BLaER1 treated with 17β-estradiol and CSF1 and Interleukin-3, amounts not matched to agents 10 nM and 100 nM (cell line): ENCODE results near the gene SEPTIN5.
A peak's percentile ranks its signal among the peaks of the same experiment; 100 is the strongest.
"Not testable (repeated sequence)": the region's sequence is repeated elsewhere in the genome, so short reads cannot be mapped to it uniquely, and the experiment has no call there.

Source experiments
- H3K27ac ChIP-seq, 11 experiments: shearing (Covaris generic); formaldehyde crosslinking; 2 replicates each; pipeline ENCODE4 v1.8.1; 2022
- H3K27me3 ChIP-seq, 11 experiments: shearing (Covaris generic); formaldehyde crosslinking; 2 replicates each; pipeline ENCODE4 v1.8.1; 2022
- H3K36me3 ChIP-seq, 11 experiments: shearing (Covaris generic); formaldehyde crosslinking; 2 replicates each; pipeline ENCODE4 v1.8.1; 2022
- H3K4me1 ChIP-seq, 10 experiments: shearing (Covaris generic); formaldehyde crosslinking; 2 replicates each; pipeline ENCODE4 v1.8.1; 2022
- H3K4me2 ChIP-seq, 11 experiments: shearing (Covaris generic); formaldehyde crosslinking; 2 replicates each; pipeline ENCODE4 v1.8.1; 2022
- H3K4me3 ChIP-seq, 10 experiments: shearing (Covaris generic); formaldehyde crosslinking; 2 replicates each; pipeline ENCODE4 v1.8.1; 2022
- H3K9ac ChIP-seq, 11 experiments: shearing (Covaris generic); formaldehyde crosslinking; 2 replicates each; pipeline ENCODE4 v1.8.1; 2022
- H3K9me3 ChIP-seq, 11 experiments: shearing (Covaris generic); formaldehyde crosslinking; replicated peaks in 1 of 11; 2 replicates each; pipeline ENCODE4 v1.8.1; 2022
- H4K20me1 ChIP-seq, 11 experiments: shearing (Covaris generic); formaldehyde crosslinking; 2 replicates each; pipeline ENCODE4 v1.8.1; 2022
- Cebpa-rat ChIP-seq, 11 experiments: shearing (Covaris generic); IDR thresholded peaks; 2 replicates each; pipeline ENCODE4 v1.8.1; 2022

SEPTIN5 gene

DNA sequence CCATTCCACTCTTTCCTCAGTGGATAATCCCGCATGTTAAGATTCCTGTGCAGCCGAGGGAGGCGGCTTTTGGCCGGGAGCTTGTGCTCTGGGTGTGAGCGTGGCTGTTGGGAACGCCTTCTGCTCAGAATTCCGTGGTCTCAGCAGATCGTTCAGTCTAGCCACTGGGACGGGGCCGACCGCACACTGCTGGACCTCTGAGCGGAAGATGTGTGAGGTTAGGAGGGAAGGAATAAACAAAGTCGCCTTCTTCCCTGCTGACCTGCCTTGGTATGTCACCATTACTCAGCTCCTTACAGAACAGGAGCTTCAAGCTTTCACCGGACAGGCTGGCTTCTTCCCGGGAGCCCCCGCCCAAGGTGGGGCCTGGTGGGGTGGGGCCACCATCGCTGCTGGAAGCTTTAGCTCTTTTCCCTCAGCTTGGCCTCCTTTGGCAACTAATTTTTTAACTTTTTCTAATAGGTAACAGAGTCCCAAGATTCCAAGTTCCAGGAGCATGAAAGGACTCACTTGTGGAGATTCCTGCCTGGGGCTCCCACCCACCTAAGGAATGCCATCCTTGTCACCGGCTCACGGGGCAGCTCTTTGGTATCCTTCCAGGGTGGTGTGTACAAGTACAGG, 22.5 kb upstream of the SEPTIN5 start:
- no peak overlapping the region for H3K4me3 ChIP-seq
- H3K9me3 ChIP-seq, result no peaks in the 10 kb centered on the region
- no peak for TF ChIP-seq Cebpa-rat (IDR thresholded peaks at IDR 0.05)
- H4K20me1 ChIP-seq, result no peaks in the 10 kb centered on the region
- no peaks in the 10 kb centered on the region for H3K27me3 ChIP-seq
- H3K9ac ChIP-seq, result no peak overlapping the region
- H3K36me3 ChIP-seq, result no peaks in the 10 kb centered on the region
- H3K4me1 ChIP-seq, result no peaks in the 10 kb centered on the region; a peak in 1 of 20 replicates
- H3K27ac ChIP-seq, result no peak overlapping the region
- no peak overlapping the region for H3K4me2 ChIP-seq

DNA sequence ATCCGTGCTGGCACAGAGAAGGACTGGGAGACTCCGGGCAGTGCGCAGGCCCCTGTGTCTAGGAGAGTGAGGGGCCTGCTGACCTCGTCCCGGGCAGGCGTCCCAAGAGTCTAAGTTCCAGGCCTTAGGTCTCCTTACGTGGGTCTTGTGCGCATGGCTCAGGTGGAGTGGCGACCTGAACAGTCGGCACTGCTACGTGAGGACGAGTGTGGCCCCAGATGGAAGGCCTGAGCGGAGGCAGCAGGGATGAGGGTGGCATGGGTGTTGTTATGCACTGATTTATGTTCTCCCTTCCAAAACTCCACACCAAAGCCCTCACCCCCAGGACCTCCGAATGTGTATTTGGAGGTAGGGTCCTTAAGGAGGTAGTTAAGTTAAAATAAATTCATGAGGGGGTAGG, 20.7 kb upstream of the SEPTIN5 start:
- Histone ChIP-seq H3K9ac (no peak overlapping the region), H3K9me3 (no peaks in the 10 kb centered on the region), H3K27ac (no peak overlapping the region), H3K4me3 (no peak overlapping the region), H4K20me1 (no peaks in the 10 kb centered on the region), H3K36me3 (no peaks in the 10 kb centered on the region), H3K4me2 (no peak overlapping the region), H3K4me1 (no peaks in the 10 kb centered on the region; a peak in 1 of 20 replicates), H3K27me3 (no peaks in the 10 kb centered on the region)
- TF ChIP-seq Cebpa-rat (IDR thresholded peaks at IDR 0.05), result no peak

DNA sequence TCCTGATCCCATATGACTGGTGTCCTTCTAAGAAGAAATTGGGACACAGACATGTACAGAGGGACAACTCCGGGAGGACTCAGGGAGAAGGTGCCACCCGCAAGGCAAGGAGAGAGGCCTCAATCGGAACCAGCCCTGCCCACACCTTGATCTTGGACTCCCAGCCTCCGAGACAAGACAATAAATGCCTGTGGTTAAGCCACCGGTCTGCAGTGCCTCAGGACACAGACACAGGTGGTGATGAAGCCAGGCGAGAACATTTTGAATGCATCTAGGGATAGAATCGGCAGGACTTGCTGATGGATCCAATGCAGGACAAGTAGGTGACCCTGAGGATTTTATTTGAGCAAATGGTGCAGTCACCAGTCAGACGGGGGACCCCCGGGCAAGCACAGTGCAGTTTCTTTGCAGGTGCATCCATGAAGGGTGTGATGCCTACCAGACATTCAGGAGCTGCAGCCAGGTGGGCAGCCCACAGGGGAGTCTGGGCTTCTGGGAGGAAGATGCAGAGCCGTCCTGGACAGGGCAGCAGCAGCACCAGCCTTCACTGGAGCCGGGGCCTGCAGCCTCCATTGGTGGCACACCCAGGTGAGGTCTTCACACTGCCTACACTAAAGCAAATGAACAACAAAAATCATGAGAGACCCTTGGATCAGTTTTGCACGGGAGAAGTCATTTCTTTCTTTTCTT, 20.2 kb upstream of the SEPTIN5 start:
- Histone ChIP-seq H3K4me1 (no peaks in the 10 kb centered on the region; a peak in 1 of 20 replicates), H3K9me3 (no peaks in the 10 kb centered on the region), H3K4me3 (no peak overlapping the region), H3K9ac (no peak overlapping the region), H4K20me1 (no peaks in the 10 kb centered on the region), H3K4me2 (no peak overlapping the region), H3K36me3 (no peaks in the 10 kb centered on the region), H3K27ac (no peak overlapping the region), H3K27me3 (no peaks in the 10 kb centered on the region)
- TF ChIP-seq Cebpa-rat (IDR thresholded peaks at IDR 0.05), result no peak

DNA sequence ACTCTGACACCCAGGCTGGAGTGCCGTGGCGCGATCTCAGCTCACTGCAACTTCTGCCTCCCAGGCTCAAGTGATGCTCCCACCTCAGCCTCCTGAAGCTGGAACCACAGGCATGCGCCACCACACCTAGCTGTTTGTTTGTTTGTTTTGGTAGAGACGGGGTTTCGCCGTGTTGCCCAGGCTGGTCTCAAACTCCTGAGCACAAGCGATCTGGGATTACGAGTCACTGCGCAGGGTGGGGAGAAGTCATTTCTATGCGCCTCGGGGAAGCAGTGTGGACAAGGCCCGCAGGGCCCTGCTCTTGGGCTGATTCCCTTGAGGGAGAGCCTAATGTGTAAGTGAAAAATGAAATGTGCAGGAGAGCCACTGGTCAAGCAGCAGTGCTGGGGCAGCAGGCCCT, 19.6 kb upstream of the SEPTIN5 start:
- Histone ChIP-seq H3K9ac (no peak overlapping the region), H3K9me3 (no peaks in the 10 kb centered on the region), H3K27me3 (no peaks in the 10 kb centered on the region), H4K20me1 (no peaks in the 10 kb centered on the region), H3K36me3 (no peaks in the 10 kb centered on the region), H3K27ac (no peak overlapping the region), H3K4me3 (no peak overlapping the region), H3K4me1 (no peaks in the 10 kb centered on the region; a peak in 1 of 20 replicates), H3K4me2 (no peak overlapping the region)
- no peak for TF ChIP-seq Cebpa-rat (IDR thresholded peaks at IDR 0.05)

DNA sequence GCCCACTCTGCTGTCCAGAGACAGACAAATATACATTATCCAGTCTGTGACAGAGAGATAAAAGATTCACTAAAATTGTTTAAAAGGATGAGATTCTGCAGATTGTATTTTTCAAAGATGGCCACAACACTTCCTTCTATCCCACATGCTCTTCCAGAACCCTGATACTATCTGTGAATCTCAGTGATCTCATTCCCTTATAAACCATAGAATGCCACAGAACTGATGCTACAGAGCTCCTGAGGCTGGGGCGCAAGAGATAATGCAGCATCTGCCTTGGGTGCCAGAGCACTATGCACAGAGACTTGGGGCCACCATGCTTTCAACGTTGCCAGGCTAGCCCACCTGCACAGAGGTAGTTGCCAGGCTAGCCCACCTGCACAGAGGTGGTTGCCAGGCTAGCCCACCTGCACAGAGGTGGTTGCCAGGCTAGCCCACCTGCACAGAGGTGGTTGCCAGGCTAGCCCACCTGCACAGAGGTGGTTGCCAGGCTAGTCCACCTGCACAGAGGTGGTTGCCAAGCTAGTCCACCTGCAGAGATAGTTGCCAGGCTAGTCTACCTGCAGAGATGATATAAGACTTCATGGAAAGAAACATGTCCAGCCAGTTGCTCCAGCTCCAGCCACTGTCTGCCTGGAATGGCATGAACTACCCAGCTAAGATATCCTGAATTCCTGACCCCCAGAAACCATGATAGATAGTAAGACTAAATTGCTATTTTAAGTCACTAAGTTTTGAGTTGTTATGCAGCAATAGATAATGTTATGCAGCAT, 17.6 kb upstream of the SEPTIN5 start:
- Histone ChIP-seq H3K36me3 (no peaks in the 10 kb centered on the region), H3K9ac (no peak overlapping the region), H3K27me3 (no peaks in the 10 kb centered on the region), H3K4me3 (no peak overlapping the region), H3K9me3 (no peaks in the 10 kb centered on the region), H3K4me1 (peaks cover 0 to 14% (median 9%) of the 10 kb centered on the region in 10 experiments; a peak in 11 of 20 replicates), H4K20me1 (no peaks in the 10 kb centered on the region), H3K27ac (no peak overlapping the region), H3K4me2 (no peak overlapping the region)
- no peak for TF ChIP-seq Cebpa-rat (IDR thresholded peaks at IDR 0.05)

DNA sequence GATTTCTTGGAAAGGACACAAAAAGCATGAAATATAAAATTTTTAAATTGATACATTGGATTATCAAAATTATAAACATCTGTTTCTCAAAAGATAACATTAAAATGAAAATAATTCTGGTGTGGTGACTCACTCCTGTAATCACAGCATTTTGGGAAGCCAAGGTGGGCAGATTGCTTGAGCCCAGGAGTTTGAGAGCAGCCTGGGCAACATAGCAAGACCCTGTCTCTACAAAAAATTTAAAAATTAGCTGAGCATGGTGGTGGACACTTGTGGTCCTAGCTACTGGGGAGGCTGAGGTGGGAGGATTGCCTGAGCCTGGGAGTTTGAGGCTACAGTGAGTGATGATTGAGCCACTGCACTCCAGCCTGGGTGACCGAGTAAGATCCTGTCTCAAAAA, 16.4 kb upstream of the SEPTIN5 start:
- not testable (repeated sequence) for H3K9me3 ChIP-seq, H3K9ac ChIP-seq, H3K27ac ChIP-seq, H3K4me2 ChIP-seq, H4K20me1 ChIP-seq, H3K36me3 ChIP-seq, H3K4me3 ChIP-seq, H3K27me3 ChIP-seq
- H3K4me1 ChIP-seq, result peaks cover 0 to 14% (median 9%) of the 10 kb centered on the region in 10 experiments; a peak in 11 of 20 replicates

DNA sequence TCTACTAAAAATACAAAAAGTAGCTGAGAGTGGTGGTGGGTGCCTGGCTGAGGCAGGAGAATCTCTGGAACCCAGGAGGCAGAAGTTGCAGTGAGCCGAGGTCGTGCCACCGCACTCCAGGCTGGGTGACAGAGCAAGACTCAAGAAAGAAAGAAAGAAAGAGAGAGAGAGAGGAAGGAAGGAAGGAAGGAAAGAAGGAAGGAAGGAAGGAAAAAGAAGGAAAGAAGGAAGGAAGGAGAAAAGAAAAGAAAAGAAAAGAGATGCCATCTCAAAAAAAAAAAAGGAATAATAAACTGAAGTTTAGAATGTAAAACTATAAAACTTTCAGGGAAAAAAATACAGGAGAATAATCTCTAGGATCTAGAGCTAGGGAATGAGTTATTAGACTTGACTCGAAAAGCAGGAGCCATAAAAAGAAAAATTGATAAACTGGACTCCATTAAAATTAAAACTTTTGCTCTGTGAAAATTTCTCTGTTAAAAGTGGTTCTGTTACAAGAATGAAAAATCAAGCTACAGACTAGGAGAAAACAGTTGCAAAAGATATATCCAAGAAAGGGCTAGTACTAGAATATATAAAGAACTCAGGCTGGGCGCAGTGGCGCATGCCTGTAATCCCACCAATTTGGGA, 13.4 kb upstream of the SEPTIN5 start:
- Histone ChIP-seq H3K9ac (no peak overlapping the region; a peak in 1 of 22 replicates), H3K4me1 (peaks cover 0 to 24% (median 17%) of the 10 kb centered on the region in 10 experiments; a peak in 13 of 20 replicates), H3K27ac (peak overlapping the region in 2 of 11 experiments; percentile 25 to 27; a peak in 3 of 22 replicates), H3K4me3 (no peak overlapping the region), H3K27me3 (no peaks in the 10 kb centered on the region), H3K4me2 (peak overlapping the region in 7 of 11 experiments; percentile 2 to 46 (median 30); a peak in 9 of 22 replicates), H4K20me1 (no peaks in the 10 kb centered on the region), H3K36me3 (no peaks in the 10 kb centered on the region), H3K9me3 (no peaks in the 10 kb centered on the region)
- no peak for TF ChIP-seq Cebpa-rat (IDR thresholded peaks at IDR 0.05)

DNA sequence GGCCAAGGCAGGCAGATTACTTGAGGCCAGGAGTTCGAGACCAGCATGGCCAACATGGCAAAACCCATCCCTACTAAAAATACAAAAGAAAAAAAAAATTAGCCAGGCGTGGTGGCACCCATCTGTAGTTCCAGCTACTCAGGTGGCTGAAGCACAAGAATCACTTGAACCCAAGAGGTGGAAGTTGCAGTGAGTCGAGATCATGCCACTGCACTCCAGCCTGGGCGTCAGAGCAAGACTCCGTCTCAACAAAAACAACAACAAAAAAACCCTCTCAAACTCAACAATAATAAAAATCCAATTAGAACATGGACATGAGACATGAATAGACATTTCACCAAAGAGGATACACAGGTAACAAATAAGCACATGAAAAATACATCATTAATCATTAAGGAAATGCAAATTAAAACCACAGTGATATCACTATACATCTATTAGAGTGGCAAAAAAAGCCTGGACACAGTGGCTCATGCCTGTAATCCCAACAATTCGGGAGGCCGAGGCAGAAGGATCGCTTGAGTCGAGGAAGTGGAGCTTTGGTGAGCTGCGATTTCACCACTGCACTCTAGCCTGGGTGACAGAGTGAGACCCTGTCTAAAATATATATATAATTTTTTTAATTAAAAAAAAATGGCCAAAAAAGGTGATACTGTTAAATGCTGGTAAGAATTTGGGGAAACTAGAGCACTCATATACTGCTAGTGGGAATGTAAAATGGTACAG, 12.7 kb upstream of the SEPTIN5 start:
- no peak overlapping the region for H3K4me2 ChIP-seq
- no peak overlapping the region for H3K27ac ChIP-seq
- no peaks in the 10 kb centered on the region for H3K9me3 ChIP-seq
- H3K4me3 ChIP-seq, result no peak overlapping the region
- no peak overlapping the region for H3K9ac ChIP-seq
- no peak for TF ChIP-seq Cebpa-rat (IDR thresholded peaks at IDR 0.05)
- H3K27me3 ChIP-seq, result no peaks in the 10 kb centered on the region
- H4K20me1 ChIP-seq, result no peaks in the 10 kb centered on the region
- H3K36me3 ChIP-seq, result no peaks in the 10 kb centered on the region
- H3K4me1 ChIP-seq, result peaks cover 0 to 24% (median 17%) of the 10 kb centered on the region in 10 experiments; a peak in 13 of 20 replicates
